Memory B cell (primary cell): ENCODE results near the gene SPATA24.

Source experiments
- ATAC-seq: fragments of 150-1000 bp; cut with Tn5 transposase; 2 replicates; pipeline ENCODE4 v1.10.0; 2021; ENCODE audit warnings: low read depth, mild to moderate bottlenecking, moderate library complexity
- DNase-seq, 2 donors: peaks; one replicate each; pipeline ENCODE4 v3.0.0; 2022; ENCODE audit warnings: low spot score in 2 of 2
- H3K27ac Mint-ChIP-seq: one replicate; pipeline ENCODE4 v1.8.0; 2022; ENCODE audit warnings: mild to moderate bottlenecking, moderate library complexity, mixed read lengths
- H3K27me3 Mint-ChIP-seq: one replicate; pipeline ENCODE4 v1.8.0; 2022; ENCODE audit warnings: mixed read lengths
- H3K36me3 Mint-ChIP-seq: one replicate; pipeline ENCODE4 v1.8.0; 2022; ENCODE audit warnings: mild to moderate bottlenecking, mixed read lengths
- H3K4me1 Mint-ChIP-seq: one replicate; pipeline ENCODE4 v1.8.0; 2022; ENCODE audit warnings: mixed read lengths
- H3K4me3 Mint-ChIP-seq: one replicate; pipeline ENCODE4 v1.8.0; 2022; ENCODE audit warnings: mild to moderate bottlenecking, moderate library complexity, mixed read lengths
- H3K9me3 Mint-ChIP-seq: one replicate; pipeline ENCODE4 v1.8.0; 2022; ENCODE audit warnings: mixed read lengths

SPATA24 gene

GRCh38 chr5:139386050-139386438, 17.8 kb downstream of the SPATA24 start:
- peaks cover 60% of the 10 kb centered on the region for H3K4me1 Mint-ChIP-seq
- H3K9me3 Mint-ChIP-seq = no peaks in the 10 kb centered on the region
- no peak overlapping the region for H3K4me3 Mint-ChIP-seq
- H3K27me3 Mint-ChIP-seq = no peaks in the 10 kb centered on the region
- H3K36me3 Mint-ChIP-seq = peaks cover 1% of the 10 kb centered on the region
- H3K27ac Mint-ChIP-seq = peak overlapping the region; percentile 91
- no peak for DNase-seq
- no peak for ATAC-seq

- peaks cover 54% of the 10 kb centered on the region for H3K4me1 Mint-ChIP-seq
- no peaks in the 10 kb centered on the region for H3K9me3 Mint-ChIP-seq
- H3K27ac Mint-ChIP-seq = peak overlapping the region; percentile 91
- H3K4me3 Mint-ChIP-seq = peak overlapping the region; percentile 58
- DNase-seq = no peak
- no peaks in the 10 kb centered on the region for H3K27me3 Mint-ChIP-seq
- peaks cover 1% of the 10 kb centered on the region for H3K36me3 Mint-ChIP-seq
- ATAC-seq = no peak
Observed at GRCh38 chr5:139385061-139386049, 18.5 kb downstream of the SPATA24 start.

- Mint-ChIP-seq H3K36me3 (peaks cover 1% of the 10 kb centered on the region), H3K27me3 (no peaks in the 10 kb centered on the region), H3K9me3 (no peaks in the 10 kb centered on the region), H3K4me1 (peaks cover 47% of the 10 kb centered on the region), H3K27ac (peak overlapping the region; percentile 31), H3K4me3 (peak overlapping the region; percentile 58)
- DNase-seq = no peak
- ATAC-seq = no peak
Observed at GRCh38 chr5:139384591-139385051, 19.3 kb downstream of the SPATA24 start.

- DNase-seq (no peak), ATAC-seq (no peak)
- H3K9me3 Mint-ChIP-seq = no peaks in the 10 kb centered on the region
- H3K36me3 Mint-ChIP-seq = peaks cover 1% of the 10 kb centered on the region
- peaks cover 42% of the 10 kb centered on the region for H3K4me1 Mint-ChIP-seq
- peak overlapping the region; percentile 45 for H3K27ac Mint-ChIP-seq
- peak overlapping the region; percentile 6 for H3K4me3 Mint-ChIP-seq
- H3K27me3 Mint-ChIP-seq = no peaks in the 10 kb centered on the region
Observed at GRCh38 chr5:139383993-139384590, 19.8 kb downstream of the SPATA24 start.

- no peak for DNase-seq
- Mint-ChIP-seq H3K9me3 (no peaks in the 10 kb centered on the region), H3K4me3 (no peak within 1 kb of the TSS), H3K4me1 (peaks cover 40% of the 10 kb centered on the region), H3K27ac (peak within 1 kb of the TSS; percentile 45), H3K36me3 (peaks cover 1% of the 10 kb centered on the region), H3K27me3 (no peaks in the 10 kb centered on the region)
- ATAC-seq = no peak
Observed at GRCh38 chr5:139383275-139383992, 20.5 kb downstream of the SPATA24 start, which contains the start of gene SLC23A1. TSS of gene SLC23A1 (minus strand) at chr5:139383297. CDS start at chr5:139383253, 44 bp downstream.

GRCh38 chr5:139382807-139383206, 21.1 kb downstream of the SPATA24 start:
- peaks cover 1% of the 10 kb centered on the region for H3K36me3 Mint-ChIP-seq
- peaks cover 34% of the 10 kb centered on the region for H3K4me1 Mint-ChIP-seq
- H3K4me3 Mint-ChIP-seq = no peak overlapping the region
- ATAC-seq (no peak), DNase-seq (no peak)
- H3K9me3 Mint-ChIP-seq = no peaks in the 10 kb centered on the region
- H3K27me3 Mint-ChIP-seq = no peaks in the 10 kb centered on the region
- no peak overlapping the region for H3K27ac Mint-ChIP-seq

GRCh38 chr5:139381837-139382761, 21.8 kb downstream of the SPATA24 start:
- Mint-ChIP-seq H3K27me3 (no peaks in the 10 kb centered on the region), H3K27ac (no peak overlapping the region), H3K9me3 (no peaks in the 10 kb centered on the region), H3K4me1 (peaks cover 32% of the 10 kb centered on the region), H3K36me3 (peaks cover 5% of the 10 kb centered on the region), H3K4me3 (no peak overlapping the region)
- DNase-seq (no peak), ATAC-seq (no peak)

GRCh38 chr5:139379626-139380449, 24.1 kb downstream of the SPATA24 start:
- Mint-ChIP-seq H3K27ac (no peak overlapping the region), H3K36me3 (peaks cover 5% of the 10 kb centered on the region), H3K9me3 (no peaks in the 10 kb centered on the region), H3K4me1 (peaks cover 19% of the 10 kb centered on the region), H3K4me3 (no peak overlapping the region), H3K27me3 (no peaks in the 10 kb centered on the region)
- DNase-seq (no peak), ATAC-seq (no peak)

- Mint-ChIP-seq H3K4me1 (peaks cover 13% of the 10 kb centered on the region), H3K4me3 (no peak overlapping the region), H3K9me3 (no peaks in the 10 kb centered on the region), H3K27me3 (no peaks in the 10 kb centered on the region), H3K27ac (no peak overlapping the region), H3K36me3 (peaks cover 5% of the 10 kb centered on the region)
- ATAC-seq (no peak), DNase-seq (no peak)
Observed at GRCh38 chr5:139378941-139379361, 24.9 kb downstream of the SPATA24 start.

- Mint-ChIP-seq H3K27me3 (no peaks in the 10 kb centered on the region), H3K27ac (no peak overlapping the region), H3K9me3 (no peaks in the 10 kb centered on the region), H3K4me3 (no peak overlapping the region), H3K4me1 (peaks cover 12% of the 10 kb centered on the region), H3K36me3 (peaks cover 5% of the 10 kb centered on the region)
- ATAC-seq (no peak), DNase-seq (no peak)
Observed at GRCh38 chr5:139378101-139378825, 25.6 kb downstream of the SPATA24 start.

GRCh38 chr5:139377226-139377625, 26.7 kb downstream of the SPATA24 start:
- no peak for ATAC-seq
- no peaks in the 10 kb centered on the region for H3K27me3 Mint-ChIP-seq
- no peak overlapping the region for H3K4me3 Mint-ChIP-seq
- peaks cover 7% of the 10 kb centered on the region for H3K4me1 Mint-ChIP-seq
- DNase-seq = no peak
- H3K36me3 Mint-ChIP-seq = peaks cover 5% of the 10 kb centered on the region
- no peaks in the 10 kb centered on the region for H3K9me3 Mint-ChIP-seq
- no peak overlapping the region for H3K27ac Mint-ChIP-seq

- ATAC-seq (no peak), DNase-seq (no peak)
- Mint-ChIP-seq H3K27ac (no peak overlapping the region), H3K4me3 (no peak overlapping the region), H3K36me3 (peaks cover 5% of the 10 kb centered on the region), H3K9me3 (no peaks in the 10 kb centered on the region), H3K4me1 (peaks cover 2% of the 10 kb centered on the region), H3K27me3 (no peaks in the 10 kb centered on the region)
Observed at GRCh38 chr5:139376364-139376763, 27.5 kb downstream of the SPATA24 start.
